ENCODE measurements around the gene SCGB3A1.

GRCh38 chr5:180568914-180569313, 22.4 kb downstream of the SCGB3A1 start:
- TF ChIP-seq CTCF (optimal IDR thresholded peaks at IDR 0.05 in 1 of 3, IDR thresholded peaks at IDR 0.05 in 1 of 3, conservative IDR thresholded peaks at IDR 0.05 in 1 of 3; ENCODE audit: extremely low read depth in 1 of 3, insufficient read depth in 2 of 3, low read length in 3 of 3) (no peak), EZH2 (IDR thresholded peaks at IDR 0.05; ENCODE audit: low read length) (no peak)
